Body of pancreas (tissue), 4 donors: ENCODE results near the gene WNT9A. TPM values are rescaled to one million over a fixed set of nuclear protein-coding genes. Genes with fewer than 3 reads are reported as not detected.

Experiments
- ATAC-seq: fragments of 150-250 bp; one replicate; pipeline ENCODE4 v1.9.1; 2016
- DNase-seq, 4 donors: peaks; one replicate each; pipeline ENCODE4 v3.0.0-alpha.2; 2019
- H3K27ac ChIP-seq, 4 donors: fragments of 200-600 bp; sonication (generic); 1 replicate in 3 of 4; 2 replicates in 1 of 4; pipeline versions ENCODE4 v1.5.1 to v1.6.1; 2016 to 2019; ENCODE audit warnings: mild to moderate bottlenecking in 1 of 4, mixed read lengths in 1 of 4, moderate library complexity in 1 of 4
- H3K27me3 ChIP-seq, 2 donors: fragments of 200-600 bp; sonication (generic); one replicate each; pipeline ENCODE4 v1.6.0; 2016; ENCODE audit warnings: mild to moderate bottlenecking in 1 of 2
- H3K36me3 ChIP-seq, 2 donors: fragments of 200-600 bp; sonication (generic); replicated peaks in 1 of 2; 2 replicates each; pipeline ENCODE4 v1.5.1; 2016; ENCODE audit warnings: low read depth in 2 of 2; ENCODE audit not compliant: insufficient read depth in 1 of 2
- H3K4me1 ChIP-seq: fragments of 200-600 bp; sonication (generic); one replicate; pipeline ENCODE4 v1.6.0; 2016
- H3K4me3 ChIP-seq, 2 donors: fragments of 200-600 bp; sonication (generic); 1 replicate in 1 of 2; 2 replicates in 1 of 2; pipeline ENCODE4 v1.5.1; 2016 to 2019
- H3K9me3 ChIP-seq, 3 donors: fragments of 200-600 bp; sonication (generic); 1 replicate in 2 of 3; 2 replicates in 1 of 3; pipeline ENCODE4 v1.5.1; 2016
- CTCF ChIP-seq, 7 experiments: fragments of 450-650 bp in 4 of 7; fragments of 200-600 bp in 3 of 7; sonication (generic) in 3 of 7; IDR thresholded peaks; one replicate each; pipeline ENCODE4 v1.5.1; 2016 to 2019; ENCODE audit warnings: antibody characterized with exemption in 7 of 7
- POLR2A ChIP-seq, 3 donors: fragments of 450-650 bp; IDR thresholded peaks; one replicate each; pipeline ENCODE4 v1.6.1; 2016; ENCODE audit warnings: antibody characterized with exemption in 3 of 3, mild to moderate bottlenecking in 2 of 3
- whole genome bisulfite sequencing, 2 donors: methylation state at CpG; one replicate each; pipeline ENCODE4 v1.1.5; 2017; 5-methylcytosine and 5-hydroxymethylcytosine counted together
- intact Hi-C: fragments of 100-400 bp; cut with DNase I; formaldehyde crosslinking; loops from one replicate; pipeline ENCODE4 v1.15.1; 2023
- total RNA-seq, 2 donors: library from RNA; depleted of rRNA; stranded (reverse); fragments of >200 nt; gene quantifications; one replicate each; pipeline ENCODE4 v1.1.0, GENCODE V29; 2016

The WNT9A gene
- total RNA-seq, 2 donors from 2014 or later = 0.66 to 2.1 TPM

- no peak overlapping the region for H3K4me3 ChIP-seq
- peaks cover 13% of the 10 kb centered on the region for H3K4me1 ChIP-seq
- WGBS, 2 donors = 68 to 73% methylated on average over 7 to 14 of the region's 14 CpGs
- DNase-seq = peak; percentile 22 to 74 (median 38)
- no peaks in the 10 kb centered on the region for H3K27me3 ChIP-seq
- TF ChIP-seq POLR2A (IDR thresholded peaks at IDR 0.05) (no peak), CTCF (IDR thresholded peaks at IDR 0.05) (no peak)
- no peaks in the 10 kb centered on the region for H3K36me3 ChIP-seq
- ATAC-seq = no peak
- H3K27ac ChIP-seq = no peak overlapping the region
- intact Hi-C loops = no loop called here
- H3K9me3 ChIP-seq = no peaks in the 10 kb centered on the region
Observed at GRCh38 chr1:227885648-227886502, 61.9 kb downstream of the WNT9A start.

- no peaks in the 10 kb centered on the region for H3K36me3 ChIP-seq
- DNase-seq = peak in 1 of 4 donors; percentile 8
- TF ChIP-seq CTCF (IDR thresholded peaks at IDR 0.05) = no peak
- TF ChIP-seq POLR2A (IDR thresholded peaks at IDR 0.05) = no peak
- H3K4me3 ChIP-seq = no peak overlapping the region
- ATAC-seq = no peak
- intact Hi-C loops = no loop called here
- no peaks in the 10 kb centered on the region for H3K9me3 ChIP-seq
- no peak overlapping the region for H3K27ac ChIP-seq
- WGBS, 2 donors = 78 to 88% methylated on average over 4 to 8 of the region's 8 CpGs
- H3K4me1 ChIP-seq = peaks cover 13% of the 10 kb centered on the region
- H3K27me3 ChIP-seq = no peaks in the 10 kb centered on the region
Observed at GRCh38 chr1:227885135-227885647, 62.5 kb downstream of the WNT9A start.

- no peak overlapping the region for H3K27ac ChIP-seq
- peaks cover 13% of the 10 kb centered on the region for H3K4me1 ChIP-seq
- H3K36me3 ChIP-seq = no peaks in the 10 kb centered on the region
- no peaks in the 10 kb centered on the region for H3K27me3 ChIP-seq
- 67 to 85% methylated on average over 3 to 13 of the region's 15 CpGs for WGBS, 2 donors
- no peak overlapping the region for H3K4me3 ChIP-seq
- H3K9me3 ChIP-seq = no peaks in the 10 kb centered on the region
- no peak for ATAC-seq
- peak in 2 of 4 donors; percentile 7 to 8 for DNase-seq
- intact Hi-C loops = no loop called here
- TF ChIP-seq POLR2A (IDR thresholded peaks at IDR 0.05) (no peak), CTCF (IDR thresholded peaks at IDR 0.05) (no peak)
Observed at GRCh38 chr1:227884370-227885134, 63.2 kb downstream of the WNT9A start.

- peaks cover 13% of the 10 kb centered on the region for H3K4me1 ChIP-seq
- ATAC-seq = no peak
- H3K27me3 ChIP-seq = no peaks in the 10 kb centered on the region
- H3K27ac ChIP-seq = no peak overlapping the region
- no peaks in the 10 kb centered on the region for H3K9me3 ChIP-seq
- H3K4me3 ChIP-seq = no peak overlapping the region
- DNase-seq = peak in 2 of 4 donors; percentile 6 to 7
- H3K36me3 ChIP-seq = no peaks in the 10 kb centered on the region
- intact Hi-C loops = no loop called here
- TF ChIP-seq POLR2A (IDR thresholded peaks at IDR 0.05) (no peak), CTCF (IDR thresholded peaks at IDR 0.05) (no peak)
- 87 to 88% methylated on average over 12 to 14 of the region's 15 CpGs for WGBS, 2 donors
Observed at GRCh38 chr1:227883641-227884301, 64.0 kb downstream of the WNT9A start.
